ENCODE results near the gene ZNF35. TPM values are rescaled to one million over a fixed set of nuclear protein-coding genes. Genes with fewer than 3 reads are reported as not detected.
A peak's percentile ranks its signal among the peaks of the same experiment; 100 is the strongest.

ZNF35 gene
- total and polyA plus RNA-seq, 2 of the 13 experiments (the other 11 are each of a cell fraction or from before 2014, with no cell fraction given), result 0.20 to 0.22 TPM

DNA sequence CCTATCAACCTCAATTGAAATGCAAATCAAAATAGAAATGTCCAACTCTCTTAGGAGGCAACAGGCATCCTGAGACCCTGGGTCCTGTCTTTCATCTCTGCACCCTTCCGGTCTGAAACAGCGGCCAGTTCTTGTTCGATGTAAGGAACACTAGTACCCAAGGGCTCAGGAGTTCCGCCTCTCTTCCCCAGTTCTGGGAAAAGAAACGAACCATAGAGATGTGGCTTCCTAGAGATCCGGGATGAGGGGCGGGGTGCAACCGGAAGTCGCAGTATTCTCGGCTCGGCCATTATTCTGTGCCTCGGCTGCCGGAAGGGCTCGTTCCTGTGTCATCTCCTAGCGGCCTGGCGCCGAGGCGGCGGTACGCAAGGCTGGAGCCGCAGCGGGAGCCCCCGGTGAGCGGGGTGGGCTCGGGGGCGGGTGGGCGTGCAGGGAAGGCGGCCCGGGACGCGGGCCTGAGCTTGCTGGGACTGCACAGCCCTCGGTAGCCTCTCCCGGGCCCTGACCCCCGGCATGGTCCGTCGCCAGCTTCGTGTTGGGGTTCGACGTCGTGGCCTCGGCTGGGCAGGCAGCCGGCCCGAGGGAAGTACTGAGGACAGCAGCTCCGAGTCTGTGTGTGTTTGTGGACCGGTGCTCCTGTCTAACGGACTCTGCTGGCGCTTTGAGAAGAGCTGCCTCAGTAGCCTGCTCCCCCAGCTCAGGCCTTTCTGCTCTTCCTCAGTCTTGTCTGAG lies 23.6 kb upstream of the ZNF35 start, which contains the start of gene ZNF197:
ZNF197 (plus strand) TSS at position 288 of the 732 bp plus-strand sequence. CDS start 4,119 bp downstream, outside the sequence.
- POLR2A ChIA-PET, result interaction anchor here (0.6 to 2.5 kb wide), 2 partner anchors 113 to 138 kb away, joined by 3 to 12 read pairs; no protein-coding TSS in a partner anchor
- H3K27ac ChIP-seq (ENCODE audit: extremely low read length, insufficient read depth, low read length), result peak within 1 kb of the TSS; percentile 61
- TF ChIP-seq, protein P1, sequence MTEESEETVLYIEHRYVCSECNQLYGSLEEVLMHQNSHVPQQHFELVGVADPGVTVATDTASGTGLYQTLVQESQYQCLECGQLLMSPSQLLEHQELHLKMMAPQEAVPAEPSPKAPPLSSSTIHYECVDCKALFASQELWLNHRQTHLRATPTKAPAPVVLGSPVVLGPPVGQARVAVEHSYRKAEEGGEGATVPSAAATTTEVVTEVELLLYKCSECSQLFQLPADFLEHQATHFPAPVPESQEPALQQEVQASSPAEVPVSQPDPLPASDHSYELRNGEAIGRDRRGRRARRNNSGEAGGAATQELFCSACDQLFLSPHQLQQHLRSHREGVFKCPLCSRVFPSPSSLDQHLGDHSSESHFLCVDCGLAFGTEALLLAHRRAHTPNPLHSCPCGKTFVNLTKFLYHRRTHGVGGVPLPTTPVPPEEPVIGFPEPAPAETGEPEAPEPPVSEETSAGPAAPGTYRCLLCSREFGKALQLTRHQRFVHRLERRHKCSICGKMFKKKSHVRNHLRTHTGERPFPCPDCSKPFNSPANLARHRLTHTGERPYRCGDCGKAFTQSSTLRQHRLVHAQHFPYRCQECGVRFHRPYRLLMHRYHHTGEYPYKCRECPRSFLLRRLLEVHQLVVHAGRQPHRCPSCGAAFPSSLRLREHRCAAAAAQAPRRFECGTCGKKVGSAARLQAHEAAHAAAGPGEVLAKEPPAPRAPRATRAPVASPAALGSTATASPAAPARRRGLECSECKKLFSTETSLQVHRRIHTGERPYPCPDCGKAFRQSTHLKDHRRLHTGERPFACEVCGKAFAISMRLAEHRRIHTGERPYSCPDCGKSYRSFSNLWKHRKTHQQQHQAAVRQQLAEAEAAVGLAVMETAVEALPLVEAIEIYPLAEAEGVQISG (CRISPR knock-in tag; IDR thresholded peaks at IDR 0.05), result peak; percentile 99
- TF ChIP-seq TAF1 (CRISPR knock-in tag; IDR thresholded peaks at IDR 0.05) (peak; percentile 60), CREB1 (IDR thresholded peaks at IDR 0.05) (no peak), CREB1 (CRISPR knock-in tag; IDR thresholded peaks at IDR 0.05) (peak; percentile 36; the same call in 1 of the 2 replicates), HDAC1 (CRISPR knock-in tag; IDR thresholded peaks at IDR 0.05) (peak; percentile 32; the same call in 1 of the 2 replicates), POGZ (CRISPR knock-in tag; IDR thresholded peaks at IDR 0.05) (peak; percentile 78), PHF20 (CRISPR knock-in tag; IDR thresholded peaks at IDR 0.05) (peak; percentile 76), ZSCAN25 (CRISPR knock-in tag; IDR thresholded peaks at IDR 0.05) (no peak), KMT2B (CRISPR knock-in tag; IDR thresholded peaks at IDR 0.05) (0 out of 2 replicates have a peak, but pooled peaks have one; percentile 33)
- TF ChIP-seq, protein P2, sequence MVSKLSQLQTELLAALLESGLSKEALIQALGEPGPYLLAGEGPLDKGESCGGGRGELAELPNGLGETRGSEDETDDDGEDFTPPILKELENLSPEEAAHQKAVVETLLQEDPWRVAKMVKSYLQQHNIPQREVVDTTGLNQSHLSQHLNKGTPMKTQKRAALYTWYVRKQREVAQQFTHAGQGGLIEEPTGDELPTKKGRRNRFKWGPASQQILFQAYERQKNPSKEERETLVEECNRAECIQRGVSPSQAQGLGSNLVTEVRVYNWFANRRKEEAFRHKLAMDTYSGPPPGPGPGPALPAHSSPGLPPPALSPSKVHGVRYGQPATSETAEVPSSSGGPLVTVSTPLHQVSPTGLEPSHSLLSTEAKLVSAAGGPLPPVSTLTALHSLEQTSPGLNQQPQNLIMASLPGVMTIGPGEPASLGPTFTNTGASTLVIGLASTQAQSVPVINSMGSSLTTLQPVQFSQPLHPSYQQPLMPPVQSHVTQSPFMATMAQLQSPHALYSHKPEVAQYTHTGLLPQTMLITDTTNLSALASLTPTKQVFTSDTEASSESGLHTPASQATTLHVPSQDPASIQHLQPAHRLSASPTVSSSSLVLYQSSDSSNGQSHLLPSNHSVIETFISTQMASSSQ (IDR thresholded peaks at IDR 0.05; ENCODE audit: low read depth), result no peak
- TF ChIP-seq, protein P2 (CRISPR knock-in tag; IDR thresholded peaks at IDR 0.05; ENCODE audit: borderline replicate concordance), result no peak
- TF ChIP-seq, protein P3, sequence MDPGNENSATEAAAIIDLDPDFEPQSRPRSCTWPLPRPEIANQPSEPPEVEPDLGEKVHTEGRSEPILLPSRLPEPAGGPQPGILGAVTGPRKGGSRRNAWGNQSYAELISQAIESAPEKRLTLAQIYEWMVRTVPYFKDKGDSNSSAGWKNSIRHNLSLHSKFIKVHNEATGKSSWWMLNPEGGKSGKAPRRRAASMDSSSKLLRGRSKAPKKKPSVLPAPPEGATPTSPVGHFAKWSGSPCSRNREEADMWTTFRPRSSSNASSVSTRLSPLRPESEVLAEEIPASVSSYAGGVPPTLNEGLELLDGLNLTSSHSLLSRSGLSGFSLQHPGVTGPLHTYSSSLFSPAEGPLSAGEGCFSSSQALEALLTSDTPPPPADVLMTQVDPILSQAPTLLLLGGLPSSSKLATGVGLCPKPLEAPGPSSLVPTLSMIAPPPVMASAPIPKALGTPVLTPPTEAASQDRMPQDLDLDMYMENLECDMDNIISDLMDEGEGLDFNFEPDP (CRISPR knock-in tag; conservative IDR thresholded peaks at IDR 0.05), result no peak

More for the DNA sequence above, 23.6 kb upstream of the ZNF35 start, which contains the start of gene ZNF197:
- H3K79me2 ChIP-seq (ENCODE audit: insufficient read depth, low read length), result peaks cover 3% of the 10 kb centered on the region
- FAIRE-seq (peak; percentile 18), ATAC-seq (peak; percentile 96), DNase-seq (ENCODE audit: low spot score) (peak; percentile 57)
- CTCF ChIA-PET (ENCODE audit: low intra/inter-chr PET ratio, low total read pairs), result no interaction called here
- H3K4me2 ChIP-seq (ENCODE audit: low read depth, low read length), result peak within 1 kb of the TSS; percentile 61
- H3K4me3 ChIP-seq (replicated peaks in 1 of 3; ENCODE audit: insufficient read depth in 1 of 3, low read depth in 2 of 3, low read length in 3 of 3), result peak within 1 kb of the TSS; percentile 58 to 75 (median 68); a peak in 5 of 6 replicates
- H3K9me3 ChIP-seq (ENCODE audit: low read length), result no peaks in the 10 kb centered on the region
- H4K20me1 ChIP-seq (ENCODE audit: insufficient read depth, low read length), result no peaks in the 10 kb centered on the region
- H3K36me3 ChIP-seq (replicated peaks in 1 of 2; ENCODE audit: control insufficient read depth in 1 of 2, insufficient read depth in 2 of 2, low read length in 2 of 2), result no peaks in the 10 kb centered on the region; a peak in 1 of 5 replicates
- intact Hi-C loops (cut with micrococcal nuclease; ENCODE audit: unreplicated experiment), result loop anchor here (5.0 kb wide), 1 partner anchor 578 kb away; no protein-coding TSS in a partner anchor
- peak within 1 kb of the TSS; percentile 50 for H2AFZ ChIP-seq (ENCODE audit: low read length)
- H3K4me1 ChIP-seq (ENCODE audit: insufficient read depth, low read length), result peaks cover 6% of the 10 kb centered on the region
- peak within 1 kb of the TSS; percentile 71 for H3K9ac ChIP-seq (ENCODE audit: insufficient read depth, low read depth, low read length)
- BruUV-seq (replicated peaks), result no TSS peak
- in situ Hi-C loops (cut with HindIII; ENCODE audit: extremely low pct_ligation_motif_present, low pct_unique_long_range_greater_than_20kb), result no loop called here
- no peaks in the 10 kb centered on the region for H3K27me3 ChIP-seq (ENCODE audit: control insufficient read depth in 1 of 2, insufficient read depth in 2 of 2, low read length in 2 of 2)
- WGBS (ENCODE audit: low lambda C conversion rate), result 74% methylated on average over 19 of the region's 47 CpGs
